Activated naive CD4-positive, alpha-beta T cell treated with anti-CD3 and anti-CD28 coated beads, Interleukin-2, amount 10 ng/mL, durations not matched to agents 7 days and 5 days (primary cell): Measurements from ENCODE around the gene CTIF.

ENCODE experiments used
- CTCF ChIA-PET: fragments of 350-600 bp; sonication (Branson Sonifier 250); formaldehyde crosslinking; loops from one replicate; lab custom pipeline; 2021; ENCODE audit warnings: antibody characterized with exemption; lab: Charles Lee
- DNase-seq: peaks from one replicate; pipeline ENCODE4 v3.0.0-alpha.2; 2020
- H3K27ac Mint-ChIP-seq: one replicate; pipeline ENCODE4 v1.8.0; 2021; ENCODE audit warnings: mild to moderate bottlenecking, moderate library complexity, mixed read lengths
- H3K27me3 Mint-ChIP-seq: one replicate; pipeline ENCODE4 v1.8.0; 2021; ENCODE audit warnings: mild to moderate bottlenecking, mixed read lengths
- H3K36me3 Mint-ChIP-seq: one replicate; pipeline ENCODE4 v1.8.0; 2021; ENCODE audit warnings: mixed read lengths
- H3K4me1 Mint-ChIP-seq: one replicate; pipeline ENCODE4 v1.8.0; 2021; ENCODE audit warnings: mixed read lengths
- H3K4me3 Mint-ChIP-seq: one replicate; pipeline ENCODE4 v1.8.0; 2021; ENCODE audit warnings: mild to moderate bottlenecking, moderate library complexity, mixed read lengths
- H3K9me3 Mint-ChIP-seq: one replicate; pipeline ENCODE4 v1.8.0; 2021; ENCODE audit warnings: mixed read lengths

Gene CTIF

GRCh38 chr18:48834413-48835031, 295.7 kb downstream of the CTIF start:
- peaks cover 19% of the 10 kb centered on the region for H3K27me3 Mint-ChIP-seq
- H3K4me3 Mint-ChIP-seq: peak overlapping the region; percentile 87
- H3K4me1 Mint-ChIP-seq: peaks cover 88% of the 10 kb centered on the region
- peaks cover 5% of the 10 kb centered on the region for H3K36me3 Mint-ChIP-seq
- H3K27ac Mint-ChIP-seq: peak overlapping the region; percentile 97
- CTCF ChIA-PET: interaction anchor here (1.4 kb wide), 1 partner anchor 21 kb away, joined by 3 read pairs; no protein-coding TSS in a partner anchor
- DNase-seq: peak; percentile 83
- H3K9me3 Mint-ChIP-seq: no peaks in the 10 kb centered on the region

GRCh38 chr18:48835119-48835518, 296.3 kb downstream of the CTIF start:
- Mint-ChIP-seq H3K36me3 (peaks cover 5% of the 10 kb centered on the region), H3K4me1 (peaks cover 89% of the 10 kb centered on the region), H3K27ac (peak overlapping the region; percentile 97), H3K9me3 (no peaks in the 10 kb centered on the region), H3K4me3 (peak overlapping the region; percentile 87), H3K27me3 (peaks cover 15% of the 10 kb centered on the region)
- no peak for DNase-seq
- CTCF ChIA-PET: no interaction called here

GRCh38 chr18:48835745-48836170, 296.9 kb downstream of the CTIF start:
- H3K36me3 Mint-ChIP-seq: peaks cover 5% of the 10 kb centered on the region
- peak overlapping the region; percentile 97 for H3K27ac Mint-ChIP-seq
- CTCF ChIA-PET: no interaction called here
- peaks cover 86% of the 10 kb centered on the region for H3K4me1 Mint-ChIP-seq
- peaks cover 15% of the 10 kb centered on the region for H3K27me3 Mint-ChIP-seq
- DNase-seq: no peak
- H3K4me3 Mint-ChIP-seq: no peak overlapping the region
- H3K9me3 Mint-ChIP-seq: no peaks in the 10 kb centered on the region

- Mint-ChIP-seq H3K4me3 (no peak overlapping the region), H3K9me3 (no peaks in the 10 kb centered on the region), H3K27me3 (peaks cover 11% of the 10 kb centered on the region), H3K27ac (peak overlapping the region; percentile 78), H3K4me1 (peaks cover 83% of the 10 kb centered on the region), H3K36me3 (peaks cover 5% of the 10 kb centered on the region)
- DNase-seq: no peak
- CTCF ChIA-PET: no interaction called here
Observed at GRCh38 chr18:48836231-48836805, 297.5 kb downstream of the CTIF start.

- H3K9me3 Mint-ChIP-seq: no peaks in the 10 kb centered on the region
- CTCF ChIA-PET: no interaction called here
- peaks cover 5% of the 10 kb centered on the region for H3K36me3 Mint-ChIP-seq
- peaks cover 81% of the 10 kb centered on the region for H3K4me1 Mint-ChIP-seq
- H3K27ac Mint-ChIP-seq: peak overlapping the region; percentile 78
- no peak overlapping the region for H3K4me3 Mint-ChIP-seq
- DNase-seq: no peak
- H3K27me3 Mint-ChIP-seq: peaks cover 11% of the 10 kb centered on the region
Observed at GRCh38 chr18:48836806-48837615, 298.2 kb downstream of the CTIF start.

- Mint-ChIP-seq H3K27ac (no peak overlapping the region), H3K36me3 (peaks cover 5% of the 10 kb centered on the region), H3K4me3 (no peak overlapping the region), H3K9me3 (no peaks in the 10 kb centered on the region), H3K27me3 (peaks cover 11% of the 10 kb centered on the region), H3K4me1 (peaks cover 82% of the 10 kb centered on the region)
- DNase-seq: no peak
- CTCF ChIA-PET: no interaction called here
Observed at GRCh38 chr18:48837676-48838075, 298.8 kb downstream of the CTIF start.

- Mint-ChIP-seq H3K4me1 (peaks cover 80% of the 10 kb centered on the region), H3K36me3 (no peaks in the 10 kb centered on the region), H3K27me3 (peaks cover 7% of the 10 kb centered on the region), H3K4me3 (no peak overlapping the region), H3K9me3 (no peaks in the 10 kb centered on the region), H3K27ac (no peak overlapping the region)
- no peak for DNase-seq
- CTCF ChIA-PET: no interaction called here
Observed at GRCh38 chr18:48838166-48838775, 299.4 kb downstream of the CTIF start.

GRCh38 chr18:48838921-48839818, 300.3 kb downstream of the CTIF start:
- no peaks in the 10 kb centered on the region for H3K9me3 Mint-ChIP-seq
- H3K27me3 Mint-ChIP-seq: peaks cover 7% of the 10 kb centered on the region
- DNase-seq: no peak
- CTCF ChIA-PET: interaction anchor here (1.1 kb wide), 1 partner anchor 29 kb away, joined by 3 read pairs; no protein-coding TSS in a partner anchor
- no peak overlapping the region for H3K27ac Mint-ChIP-seq
- H3K36me3 Mint-ChIP-seq: no peaks in the 10 kb centered on the region
- H3K4me1 Mint-ChIP-seq: peaks cover 80% of the 10 kb centered on the region
- no peak overlapping the region for H3K4me3 Mint-ChIP-seq

GRCh38 chr18:48839819-48840490, 301.1 kb downstream of the CTIF start:
- no peak overlapping the region for H3K4me3 Mint-ChIP-seq
- H3K36me3 Mint-ChIP-seq: no peaks in the 10 kb centered on the region
- CTCF ChIA-PET: interaction anchor here (1.1 kb wide), 1 partner anchor 28 kb away, joined by 3 read pairs; no protein-coding TSS in a partner anchor
- DNase-seq: no peak
- H3K9me3 Mint-ChIP-seq: no peaks in the 10 kb centered on the region
- no peak overlapping the region for H3K27ac Mint-ChIP-seq
- peaks cover 7% of the 10 kb centered on the region for H3K27me3 Mint-ChIP-seq
- peaks cover 77% of the 10 kb centered on the region for H3K4me1 Mint-ChIP-seq

- H3K4me1 Mint-ChIP-seq: peaks cover 74% of the 10 kb centered on the region
- H3K4me3 Mint-ChIP-seq: no peak overlapping the region
- CTCF ChIA-PET: no interaction called here
- no peaks in the 10 kb centered on the region for H3K36me3 Mint-ChIP-seq
- DNase-seq: no peak
- H3K9me3 Mint-ChIP-seq: no peaks in the 10 kb centered on the region
- peaks cover 12% of the 10 kb centered on the region for H3K27me3 Mint-ChIP-seq
- no peak overlapping the region for H3K27ac Mint-ChIP-seq
Observed at GRCh38 chr18:48840491-48840877, 301.7 kb downstream of the CTIF start.

GRCh38 chr18:48841381-48842258, 302.8 kb downstream of the CTIF start:
- Mint-ChIP-seq H3K4me1 (peaks cover 67% of the 10 kb centered on the region), H3K9me3 (peaks cover 2% of the 10 kb centered on the region), H3K27ac (peak overlapping the region; percentile 84), H3K36me3 (no peaks in the 10 kb centered on the region), H3K27me3 (peaks cover 18% of the 10 kb centered on the region), H3K4me3 (peak overlapping the region; percentile 13)
- no peak for DNase-seq
- CTCF ChIA-PET: no interaction called here

- CTCF ChIA-PET: interaction anchor here (1.3 kb wide), 1 partner anchor 18 kb away, joined by 3 read pairs; no protein-coding TSS in a partner anchor
- peak overlapping the region; percentile 84 for H3K27ac Mint-ChIP-seq
- peaks cover 62% of the 10 kb centered on the region for H3K4me1 Mint-ChIP-seq
- peaks cover 21% of the 10 kb centered on the region for H3K27me3 Mint-ChIP-seq
- peaks cover 3% of the 10 kb centered on the region for H3K9me3 Mint-ChIP-seq
- peak; percentile 73 for DNase-seq
- H3K4me3 Mint-ChIP-seq: peak overlapping the region; percentile 19
- H3K36me3 Mint-ChIP-seq: no peaks in the 10 kb centered on the region
Observed at GRCh38 chr18:48842259-48843061, 303.6 kb downstream of the CTIF start.
